ENCODE data around the gene TBC1D2. TPM values are rescaled to one million over a fixed set of nuclear protein-coding genes. Genes with fewer than 3 reads are reported as not detected.
A peak's percentile ranks its signal among the peaks of the same experiment; 100 is the strongest.
"Not testable (repeated sequence)": the region's sequence is repeated elsewhere in the genome, so short reads cannot be mapped to it uniquely, and the experiment has no call there.

TBC1D2 gene
- total RNA-seq, 1 experiment from 2014 or later: 58.4 TPM

DNA sequence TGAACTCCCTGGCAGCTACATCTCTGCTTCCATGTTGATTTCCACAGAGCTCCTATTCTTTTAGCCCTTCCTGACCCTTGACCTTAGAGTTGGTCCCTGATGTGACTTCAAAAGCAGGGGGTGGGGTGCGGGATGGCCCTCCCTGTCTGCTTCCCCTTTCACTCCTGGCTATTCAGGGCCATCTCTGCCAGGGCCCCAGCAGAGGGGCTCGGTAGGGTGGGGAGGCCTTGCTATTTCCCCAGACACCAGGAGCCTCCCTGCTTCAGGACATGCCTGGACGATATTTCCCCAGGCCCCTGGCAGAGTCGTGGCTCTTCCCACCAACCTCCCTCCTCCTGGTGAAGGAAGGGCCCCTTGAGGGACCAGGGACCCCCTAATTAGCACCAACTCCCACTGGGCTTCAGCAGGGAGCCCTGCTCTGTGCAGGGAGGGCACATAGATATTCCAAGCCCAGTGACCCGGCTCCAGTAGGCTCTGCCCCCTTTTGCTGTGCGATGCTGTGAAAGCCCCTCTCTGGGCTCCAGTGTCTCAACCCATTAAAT, 80.3 kb downstream of the TBC1D2 start:
- BruUV-seq (replicated peaks): no TSS peak
- no peaks in the 10 kb centered on the region for H3K36me3 Mint-ChIP-seq (ENCODE audit: insufficient read depth, unreplicated experiment)
- no peak overlapping the region for H3K27ac Mint-ChIP-seq (ENCODE audit: low read depth, unreplicated experiment)
- no peaks in the 10 kb centered on the region for H3K9me3 Mint-ChIP-seq (ENCODE audit: unreplicated experiment)
- H3K4me3 Mint-ChIP-seq (ENCODE audit: unreplicated experiment): no peak overlapping the region
- no peak for DNase-seq (ENCODE audit: unreplicated experiment)
- no peaks in the 10 kb centered on the region for H3K4me1 Mint-ChIP-seq (ENCODE audit: insufficient read depth, unreplicated experiment)
- CTCF ChIA-PET: interaction anchor here (0.6 to 1.0 kb wide), 2 partner anchors 9 to 12 kb away, joined by 3 read pairs; no protein-coding TSS in a partner anchor
- TF ChIP-seq, protein P1, sequence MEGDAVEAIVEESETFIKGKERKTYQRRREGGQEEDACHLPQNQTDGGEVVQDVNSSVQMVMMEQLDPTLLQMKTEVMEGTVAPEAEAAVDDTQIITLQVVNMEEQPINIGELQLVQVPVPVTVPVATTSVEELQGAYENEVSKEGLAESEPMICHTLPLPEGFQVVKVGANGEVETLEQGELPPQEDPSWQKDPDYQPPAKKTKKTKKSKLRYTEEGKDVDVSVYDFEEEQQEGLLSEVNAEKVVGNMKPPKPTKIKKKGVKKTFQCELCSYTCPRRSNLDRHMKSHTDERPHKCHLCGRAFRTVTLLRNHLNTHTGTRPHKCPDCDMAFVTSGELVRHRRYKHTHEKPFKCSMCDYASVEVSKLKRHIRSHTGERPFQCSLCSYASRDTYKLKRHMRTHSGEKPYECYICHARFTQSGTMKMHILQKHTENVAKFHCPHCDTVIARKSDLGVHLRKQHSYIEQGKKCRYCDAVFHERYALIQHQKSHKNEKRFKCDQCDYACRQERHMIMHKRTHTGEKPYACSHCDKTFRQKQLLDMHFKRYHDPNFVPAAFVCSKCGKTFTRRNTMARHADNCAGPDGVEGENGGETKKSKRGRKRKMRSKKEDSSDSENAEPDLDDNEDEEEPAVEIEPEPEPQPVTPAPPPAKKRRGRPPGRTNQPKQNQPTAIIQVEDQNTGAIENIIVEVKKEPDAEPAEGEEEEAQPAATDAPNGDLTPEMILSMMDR (IDR thresholded peaks at IDR 0.05; ENCODE audit: unreplicated experiment): no peak
- POLR2A ChIA-PET: interaction anchor here (1.9 kb wide), 1 partner anchor 17 kb away, joined by 5 read pairs; the partner anchor contains the start of gene CORO2A
- H3K27me3 Mint-ChIP-seq (ENCODE audit: insufficient read depth, unreplicated experiment): no peaks in the 10 kb centered on the region
- intact Hi-C loops (cut with micrococcal nuclease): no loop called here

DNA sequence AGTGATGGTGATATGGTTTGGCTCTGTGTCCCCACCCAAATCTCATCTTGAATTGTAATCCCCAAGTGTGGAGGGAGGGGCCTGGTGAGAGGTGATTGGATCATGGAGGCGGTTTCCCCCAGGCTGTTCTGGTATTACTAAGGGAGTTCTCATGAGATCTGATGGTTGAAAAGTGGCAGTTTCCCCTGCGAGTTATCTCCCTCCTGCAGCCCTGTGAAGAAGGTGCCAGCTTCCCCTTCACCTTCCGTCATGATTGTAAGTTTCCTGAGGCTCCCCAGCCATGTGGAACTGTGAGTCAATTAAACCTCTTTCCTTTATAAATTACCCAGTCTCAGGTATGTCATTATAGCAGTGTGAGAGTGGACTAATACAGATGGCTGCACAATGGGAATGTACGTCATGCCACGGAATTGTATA, 80.9 kb downstream of the TBC1D2 start:
- intact Hi-C loops (cut with micrococcal nuclease); H3K27me3 Mint-ChIP-seq (ENCODE audit: insufficient read depth, unreplicated experiment); H3K9me3 Mint-ChIP-seq (ENCODE audit: unreplicated experiment); BruUV-seq (replicated peaks); H3K36me3 Mint-ChIP-seq (ENCODE audit: insufficient read depth, unreplicated experiment); H3K4me3 Mint-ChIP-seq (ENCODE audit: unreplicated experiment); H3K4me1 Mint-ChIP-seq (ENCODE audit: insufficient read depth, unreplicated experiment); H3K27ac Mint-ChIP-seq (ENCODE audit: low read depth, unreplicated experiment); DNase-seq (ENCODE audit: unreplicated experiment): not testable (repeated sequence)
- CTCF ChIA-PET: interaction anchor here (0.6 to 1.0 kb wide), 3 partner anchors 8 to 217 kb away, joined by 3 read pairs; no protein-coding TSS in a partner anchor
- POLR2A ChIA-PET: interaction anchor here (1.9 kb wide), 1 partner anchor 18 kb away, joined by 5 read pairs; the partner anchor contains the start of gene CORO2A

- no peaks in the 10 kb centered on the region for H3K9me3 Mint-ChIP-seq (ENCODE audit: unreplicated experiment)
- no peaks in the 10 kb centered on the region for H3K4me1 Mint-ChIP-seq (ENCODE audit: insufficient read depth, unreplicated experiment)
- no TSS peak for BruUV-seq (replicated peaks)
- TF ChIP-seq, protein P1 (IDR thresholded peaks at IDR 0.05; ENCODE audit: unreplicated experiment): no peak
- H3K27ac Mint-ChIP-seq (ENCODE audit: low read depth, unreplicated experiment): no peak overlapping the region
- no peaks in the 10 kb centered on the region for H3K36me3 Mint-ChIP-seq (ENCODE audit: insufficient read depth, unreplicated experiment)
- intact Hi-C loops (cut with micrococcal nuclease): no loop called here
- no peak for DNase-seq (ENCODE audit: unreplicated experiment)
- CTCF ChIA-PET: interaction anchor here (0.8 to 1.0 kb wide), 2 partner anchors 11 to 99 kb away, joined by 4 read pairs; no protein-coding TSS in a partner anchor
- POLR2A ChIA-PET: interaction anchor here (1.1 to 1.9 kb wide), 2 partner anchors 19 to 54 kb away, joined by 3 to 5 read pairs; partner anchors contain the start of genes CORO2A and TRIM14
- H3K27me3 Mint-ChIP-seq (ENCODE audit: insufficient read depth, unreplicated experiment): no peaks in the 10 kb centered on the region
- no peak overlapping the region for H3K4me3 Mint-ChIP-seq (ENCODE audit: unreplicated experiment)
Measured at GRCh38 chr9:98173181-98173580, 82.3 kb downstream of the TBC1D2 start.

DNA sequence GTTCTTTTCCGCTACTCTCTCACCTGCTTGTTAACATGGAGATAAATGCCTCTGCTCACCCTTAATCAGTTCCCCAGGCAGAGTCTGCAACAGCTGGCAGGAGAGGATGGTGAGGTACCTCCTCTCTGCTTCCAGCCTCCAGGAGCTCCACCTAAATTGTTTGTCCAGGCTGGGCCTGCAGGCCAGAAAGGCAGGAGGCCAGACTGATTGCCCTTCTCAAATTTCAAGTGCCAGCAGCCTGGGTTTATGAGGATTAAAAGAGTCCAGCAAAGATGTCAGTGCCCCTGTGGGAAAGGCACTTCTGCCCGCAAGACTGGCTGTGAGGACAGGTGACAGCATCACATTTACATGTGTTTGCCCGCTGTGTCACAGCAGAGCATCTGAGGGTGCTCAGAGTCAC, 82.8 kb downstream of the TBC1D2 start:
- CTCF ChIA-PET: interaction anchor here (0.8 to 1.2 kb wide), 2 partner anchors 10 to 21 kb away, joined by 3 to 4 read pairs; no protein-coding TSS in a partner anchor
- Mint-ChIP-seq H3K27ac (ENCODE audit: low read depth, unreplicated experiment) (no peak overlapping the region), H3K4me1 (ENCODE audit: insufficient read depth, unreplicated experiment) (no peaks in the 10 kb centered on the region), H3K9me3 (ENCODE audit: unreplicated experiment) (no peaks in the 10 kb centered on the region), H3K27me3 (ENCODE audit: insufficient read depth, unreplicated experiment) (no peaks in the 10 kb centered on the region), H3K4me3 (ENCODE audit: unreplicated experiment) (no peak overlapping the region), H3K36me3 (ENCODE audit: insufficient read depth, unreplicated experiment) (no peaks in the 10 kb centered on the region)
- intact Hi-C loops (cut with micrococcal nuclease): no loop called here
- no TSS peak for BruUV-seq (replicated peaks)
- TF ChIP-seq, protein P1 (IDR thresholded peaks at IDR 0.05; ENCODE audit: unreplicated experiment): no peak
- POLR2A ChIA-PET: no interaction called here
- peak; percentile 25 for DNase-seq (ENCODE audit: unreplicated experiment)
